Endothelial cell of umbilical vein (primary cell): Measurements from ENCODE around the gene ST8SIA1. TPM values are rescaled to one million over a fixed set of nuclear protein-coding genes. Genes with fewer than 3 reads are reported as not detected.

Source experiments
- BruUV-seq: library from RNA; stranded (reverse); fragments of 400-500 nt; replicated peaks from 2 replicates; lab custom pipeline; 2021; lab: Mats Ljungman, UMichigan
- CTCF ChIA-PET: fragments of 300-600, 350-600 bp; sonication (Branson Sonifier 250); formaldehyde crosslinking; loops from one replicate; lab custom pipeline; 2021; ENCODE audit warnings: antibody characterized with exemption, inconsistent platforms; lab: Charles Lee
- POLR2A ChIA-PET: fragments of 300-600, 350-600 bp; sonication (Branson Sonifier 250); formaldehyde crosslinking; loops from one replicate; lab custom pipeline; 2021; ENCODE audit warnings: antibody characterized with exemption, inconsistent platforms; lab: Charles Lee
- DNase-seq: peaks from one replicate; pipeline ENCODE4 v3.0.0-alpha.2; 2011; ENCODE audit warnings: low read depth, low spot score
- FAIRE-seq: peaks from 2 replicates; lab custom pipeline; 2011; peaks lifted over from hg19 to GRCh38; lab: Jason Lieb, UNC
- H2AFZ ChIP-seq: 2 replicates; pipeline ENCODE4 v1.6.0; 2012; ENCODE audit warnings: low read depth, low read length, control low read depth, inconsistent platforms
- H3K27ac ChIP-seq: 2 replicates; pipeline ENCODE4 v1.5.1; 2011; ENCODE audit warnings: low read depth, mild to moderate bottlenecking, control low read depth, low read length, moderate library complexity; ENCODE audit not compliant: insufficient read depth
- H3K27me3 ChIP-seq, 2 experiments: 2 replicates each; pipeline versions ENCODE4 v1.6.0 to v1.6.1; 2011; ENCODE audit warnings: low read length in 2 of 2, mixed read lengths in 1 of 2; ENCODE audit not compliant: control insufficient read depth in 2 of 2, insufficient read depth in 2 of 2
- H3K36me3 ChIP-seq, 2 experiments: 2 replicates in 1 of 2; 3 replicates in 1 of 2; pipeline ENCODE4 v1.5.1; 2011; ENCODE audit warnings: low read length in 2 of 2, mild to moderate bottlenecking in 1 of 2, moderate library complexity in 1 of 2; ENCODE audit not compliant: control insufficient read depth in 2 of 2, insufficient read depth in 2 of 2; ENCODE audit errors: extremely low read depth in 1 of 2
- H3K4me1 ChIP-seq: 3 replicates; pipeline ENCODE4 v1.5.1; 2011; ENCODE audit warnings: mild to moderate bottlenecking, low read length; ENCODE audit not compliant: control insufficient read depth, insufficient read depth; ENCODE audit errors: extremely low read depth
- H3K4me2 ChIP-seq: 2 replicates; pipeline ENCODE4 v1.6.1; 2011; ENCODE audit warnings: low read length, control low read depth, mixed read lengths; ENCODE audit not compliant: insufficient read depth
- H3K4me3 ChIP-seq, 3 experiments: fragments of 200-600 bp in 1 of 3; sonication (generic), shearing (Covaris generic) in 1 of 3; replicated peaks in 1 of 3; 2 replicates each; pipeline ENCODE4 v1.5.1; 2011 to 2016; ENCODE audit warnings: control low read depth in 3 of 3, low read length in 3 of 3, mild to moderate bottlenecking in 2 of 3, inconsistent platforms in 1 of 3, low read depth in 1 of 3, moderate library complexity in 1 of 3; ENCODE audit not compliant: insufficient read depth in 1 of 3
- H3K79me2 ChIP-seq: 2 replicates; pipeline ENCODE4 v1.6.0; 2012; ENCODE audit warnings: low read length, inconsistent platforms; ENCODE audit not compliant: control insufficient read depth, insufficient read depth
- H3K9ac ChIP-seq: replicated peaks from 2 replicates; pipeline ENCODE3; 2011; ENCODE audit warnings: low read length, control low read depth; ENCODE audit not compliant: insufficient read depth; ENCODE audit errors: extremely low read depth
- H3K9me1 ChIP-seq: replicated peaks from 3 replicates; pipeline ENCODE4 v1.6.0; 2011; ENCODE audit warnings: mild to moderate bottlenecking, low read length; ENCODE audit not compliant: control insufficient read depth, insufficient read depth; ENCODE audit errors: extremely low read depth
- H3K9me3 ChIP-seq: replicated peaks from 2 replicates; pipeline ENCODE4 v1.5.1; 2012; ENCODE audit warnings: low read length, inconsistent platforms; ENCODE audit not compliant: control insufficient read depth, insufficient read depth
- H4K20me1 ChIP-seq: replicated peaks from 2 replicates; pipeline ENCODE3; 2011; ENCODE audit warnings: mild to moderate bottlenecking, low read length; ENCODE audit not compliant: control insufficient read depth, insufficient read depth; ENCODE audit errors: extremely low read depth
- EZH2 ChIP-seq: IDR thresholded peaks from 2 replicates; pipeline ENCODE4 v1.6.1; 2012; ENCODE audit warnings: borderline replicate concordance, low read depth, mild to moderate bottlenecking, moderate library complexity, low read length, inconsistent platforms; ENCODE audit not compliant: severe bottlenecking
- FOS ChIP-seq: IDR thresholded peaks from 2 replicates; pipeline ENCODE4 v1.6.1; 2011; ENCODE audit warnings: mild to moderate bottlenecking, low read length, moderate library complexity, borderline replicate concordance; ENCODE audit not compliant: insufficient read depth
- GATA2 ChIP-seq: IDR thresholded peaks from 2 replicates; pipeline ENCODE4 v1.7.0; 2011; ENCODE audit warnings: low read depth, mild to moderate bottlenecking, moderate library complexity, mixed read lengths, low read length; ENCODE audit not compliant: insufficient read length, insufficient read depth
- JUN ChIP-seq: IDR thresholded peaks from 2 replicates; pipeline ENCODE4 v1.6.1; 2011; ENCODE audit warnings: borderline replicate concordance, low read depth; ENCODE audit not compliant: insufficient read length, insufficient read depth
- MYC ChIP-seq: IDR thresholded peaks from one replicate; pipeline ENCODE4 v1.6.1; 2011; ENCODE audit warnings: mild to moderate bottlenecking, low read depth, low read length
- POLR2A ChIP-seq: IDR thresholded peaks from 2 replicates; pipeline ENCODE4 v1.6.1; 2012; ENCODE audit warnings: low read depth, mild to moderate bottlenecking, control low read depth, low read length
- POLR2AphosphoS5 ChIP-seq: IDR thresholded peaks from 2 replicates; pipeline ENCODE4 v1.6.1; 2012; ENCODE audit warnings: low read depth, mild to moderate bottlenecking, control low read depth, low read length, moderate library complexity; ENCODE audit not compliant: insufficient read depth
- dilution Hi-C: fragments of 300-500 bp; cut with MboI; formaldehyde crosslinking; loops from one replicate; pipeline ENCODE4 v1.15.0; 2019; ENCODE audit warnings: low sequenced_read_pairs; ENCODE audit not compliant: extremely low pct_ligation_motif_present
- intact Hi-C: fragments of 100-400 bp; cut with micrococcal nuclease; formaldehyde crosslinking; loops from one replicate; pipeline ENCODE4 v1.10.0; 2022
- polyA plus RNA-seq, 4 experiments: library from polyadenylated mRNA; depleted of rRNA in 3 of 4; stranded (reverse) in 3 of 4; unstranded in 1 of 4; fragments of >200 nt; gene quantifications; 2 replicates each; pipeline versions ENCODE4 v1.2.1 to v1.2.3, GENCODE V29; 2011 to 2012; ENCODE audit warnings: missing spikeins in 1 of 4
- total RNA-seq: library from RNA; stranded (reverse); gene quantifications from 2 replicates; pipeline ENCODE4 v1.2.3, GENCODE V29; 2021
- TF ChIP-seq, protein P1 (sequence below): IDR thresholded peaks from 2 replicates; pipeline ENCODE4 v1.6.1; 2011; ENCODE audit not compliant: insufficient read depth, insufficient read length
- TF ChIP-seq, protein P2 (sequence below), 2 donors: IDR thresholded peaks; 1 replicate in 1 of 2; 2 replicates in 1 of 2; pipeline ENCODE4 v1.5.1; 2011; ENCODE audit warnings: low read length in 2 of 2, mild to moderate bottlenecking in 2 of 2, moderate library complexity in 2 of 2, control low read depth in 1 of 2, inconsistent platforms in 1 of 2, low read depth in 1 of 2; ENCODE audit not compliant: insufficient read depth in 1 of 2; ENCODE audit errors: extremely low read depth in 1 of 2

The ST8SIA1 gene
- total and polyA plus RNA-seq, 2 donors (not counting 3 experiments of a cell fraction or from before 2014, with no cell fraction given), result not detected

DNA sequence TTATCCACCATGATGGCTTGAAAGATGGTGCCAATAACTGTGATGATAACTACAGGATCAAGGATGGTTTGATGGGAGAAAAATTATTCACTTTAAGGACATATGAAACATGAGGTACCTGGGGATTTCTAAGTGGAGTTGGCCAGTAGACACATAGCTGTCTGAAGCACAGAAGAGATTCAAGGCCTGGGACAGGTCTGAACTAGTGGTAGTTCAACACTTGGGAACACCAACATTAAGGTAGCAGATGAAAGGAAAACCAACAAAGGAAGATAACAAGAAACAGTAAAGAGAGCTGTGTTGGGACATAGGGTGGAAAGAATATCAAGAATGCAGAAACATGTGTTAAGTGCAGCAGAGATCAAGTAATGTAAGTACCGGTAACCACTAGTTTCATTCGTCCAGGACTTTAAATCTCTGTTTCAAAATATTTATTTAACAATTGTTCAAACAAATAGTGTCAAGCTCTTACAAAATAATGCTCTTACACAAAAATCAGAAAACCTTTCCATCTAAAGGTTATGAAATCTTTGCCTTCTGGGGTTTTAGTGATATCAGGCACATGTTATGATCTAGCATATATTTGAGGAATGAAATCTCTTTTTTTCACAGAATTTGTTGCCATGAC, 104.7 kb downstream of the ST8SIA1 start:
- BruUV-seq, result no TSS peak
- dilution Hi-C loops, result no loop called here

More for the DNA sequence above, 104.7 kb downstream of the ST8SIA1 start:
- Histone ChIP-seq H3K9me3 (no peaks in the 10 kb centered on the region), H3K4me2 (no peak overlapping the region), H3K36me3 (no peaks in the 10 kb centered on the region), H3K9me1 (no peaks in the 10 kb centered on the region), H3K27me3 (peaks cover under 1 to 3% of the 10 kb centered on the region in 2 experiments), H3K4me3 (no peak overlapping the region), H3K27ac (no peak overlapping the region), H3K9ac (no peak overlapping the region), H4K20me1 (no peaks in the 10 kb centered on the region), H3K4me1 (no peaks in the 10 kb centered on the region), H2AFZ (no peak overlapping the region), H3K79me2 (no peaks in the 10 kb centered on the region)
- no peak for TF ChIP-seq EZH2
- TF ChIP-seq JUN, result no peak
- TF ChIP-seq, protein P1, sequence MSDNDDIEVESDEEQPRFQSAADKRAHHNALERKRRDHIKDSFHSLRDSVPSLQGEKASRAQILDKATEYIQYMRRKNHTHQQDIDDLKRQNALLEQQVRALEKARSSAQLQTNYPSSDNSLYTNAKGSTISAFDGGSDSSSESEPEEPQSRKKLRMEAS, result no peak
- no peak for TF ChIP-seq POLR2A
- TF ChIP-seq GATA2, result no peak
- no peak for TF ChIP-seq POLR2AphosphoS5
- no peak for TF ChIP-seq MYC
- TF ChIP-seq FOS, result no peak
- TF ChIP-seq, protein P2, sequence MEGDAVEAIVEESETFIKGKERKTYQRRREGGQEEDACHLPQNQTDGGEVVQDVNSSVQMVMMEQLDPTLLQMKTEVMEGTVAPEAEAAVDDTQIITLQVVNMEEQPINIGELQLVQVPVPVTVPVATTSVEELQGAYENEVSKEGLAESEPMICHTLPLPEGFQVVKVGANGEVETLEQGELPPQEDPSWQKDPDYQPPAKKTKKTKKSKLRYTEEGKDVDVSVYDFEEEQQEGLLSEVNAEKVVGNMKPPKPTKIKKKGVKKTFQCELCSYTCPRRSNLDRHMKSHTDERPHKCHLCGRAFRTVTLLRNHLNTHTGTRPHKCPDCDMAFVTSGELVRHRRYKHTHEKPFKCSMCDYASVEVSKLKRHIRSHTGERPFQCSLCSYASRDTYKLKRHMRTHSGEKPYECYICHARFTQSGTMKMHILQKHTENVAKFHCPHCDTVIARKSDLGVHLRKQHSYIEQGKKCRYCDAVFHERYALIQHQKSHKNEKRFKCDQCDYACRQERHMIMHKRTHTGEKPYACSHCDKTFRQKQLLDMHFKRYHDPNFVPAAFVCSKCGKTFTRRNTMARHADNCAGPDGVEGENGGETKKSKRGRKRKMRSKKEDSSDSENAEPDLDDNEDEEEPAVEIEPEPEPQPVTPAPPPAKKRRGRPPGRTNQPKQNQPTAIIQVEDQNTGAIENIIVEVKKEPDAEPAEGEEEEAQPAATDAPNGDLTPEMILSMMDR (IDR thresholded peaks at IDR 0.05; ENCODE audit: extremely low read depth in 1 of 2, insufficient read depth in 1 of 2, low read depth in 1 of 2, low read length in 2 of 2), result no peak
- ChIA-PET POLR2A (no interaction called here), CTCF (interaction anchor here (3.3 kb wide), 1 partner anchor 106 kb away, joined by 20 read pairs; no protein-coding TSS in a partner anchor)
- DNase-seq (no peak), FAIRE-seq (no peak)
- intact Hi-C loops, result no loop called here
